IMR-90 (cell line): ENCODE results near the gene PLTP. TPM values are rescaled to one million over a fixed set of nuclear protein-coding genes. Genes with fewer than 3 reads are reported as not detected.
A peak's percentile ranks its signal among the peaks of the same experiment; 100 is the strongest.

Experiments used
- ATAC-seq: fragments of 200-7000 bp; cut with Tn5 transposase; 2 replicates; pipeline ENCODE4 v1.9.1; 2020; ENCODE audit warnings: low read depth, mild to moderate bottlenecking, moderate library complexity
- BruUV-seq: library from RNA; stranded (reverse); fragments of 400-500 nt; replicated peaks from 2 replicates; lab custom pipeline; 2021; lab: Mats Ljungman, UMichigan
- CTCF ChIA-PET: fragments of 300-600 bp; formaldehyde crosslinking; extraction: SDS; loops from one replicate; lab custom pipeline; 2021; ENCODE audit warnings: antibody characterized with exemption; lab: Yijun Ruan, JAX
- POLR2A ChIA-PET: fragments of 300-600 bp; sonication (Branson Sonifier 250); formaldehyde crosslinking; loops from one replicate; lab custom pipeline; 2022; ENCODE audit warnings: antibody characterized with exemption; ENCODE audit not compliant: unreplicated experiment; lab: Charles Lee
- DNase-seq: peaks from one replicate; pipeline ENCODE4 v3.0.0; 2013
- H2AFZ ChIP-seq: replicated peaks from 2 replicates; pipeline ENCODE3; 2013; ENCODE audit warnings: low read length, mild to moderate bottlenecking; ENCODE audit not compliant: poor library complexity
- H2AK5ac ChIP-seq: 2 replicates; pipeline ENCODE4 v1.6.1; 2013; ENCODE audit warnings: low read depth, low read length, inconsistent platforms
- H2AK9ac ChIP-seq: replicated peaks from 2 replicates; pipeline ENCODE3; 2013; ENCODE audit warnings: mild to moderate bottlenecking, low read depth, low read length, moderate library complexity; ENCODE audit not compliant: poor library complexity
- H2BK120ac ChIP-seq: 2 replicates; pipeline ENCODE4 v1.6.1; 2013; ENCODE audit warnings: low read depth, low read length, inconsistent platforms
- H2BK15ac ChIP-seq: 3 replicates; pipeline ENCODE4 v1.6.1; 2013; ENCODE audit warnings: low read depth, low read length, inconsistent platforms
- H2BK20ac ChIP-seq: 2 replicates; pipeline ENCODE4 v1.6.1; 2013; ENCODE audit warnings: low read depth, mild to moderate bottlenecking, inconsistent platforms, low read length, moderate library complexity
- H2BK5ac ChIP-seq: 2 replicates; pipeline ENCODE4 v1.6.1; 2013; ENCODE audit warnings: mild to moderate bottlenecking, low read depth, low read length, inconsistent platforms; ENCODE audit not compliant: poor library complexity, severe bottlenecking
- H3K14ac ChIP-seq: replicated peaks from 2 replicates; pipeline ENCODE4 v1.6.1; 2013; ENCODE audit warnings: low read depth, low read length, inconsistent platforms
- H3K18ac ChIP-seq: 2 replicates; pipeline ENCODE4 v1.6.1; 2013; ENCODE audit warnings: low read depth, low read length, control low read depth
- H3K23ac ChIP-seq: 2 replicates; pipeline ENCODE4 v1.6.1; 2013; ENCODE audit warnings: low read depth, low read length, inconsistent platforms
- H3K27ac ChIP-seq: 2 replicates; pipeline ENCODE4 v1.5.1; 2013; ENCODE audit warnings: mild to moderate bottlenecking, control low read depth, low read length; ENCODE audit not compliant: insufficient read depth
- H3K27me3 ChIP-seq: 2 replicates; pipeline ENCODE4 v1.6.1; 2013; ENCODE audit warnings: low read length; ENCODE audit not compliant: control insufficient read depth, insufficient read depth
- H3K36me3 ChIP-seq: 2 replicates; pipeline ENCODE4 v1.6.1; 2013; ENCODE audit warnings: low read length, mixed read lengths; ENCODE audit not compliant: control insufficient read depth, insufficient read depth
- H3K4ac ChIP-seq: 2 replicates; pipeline ENCODE4 v1.6.1; 2013; ENCODE audit warnings: low read depth, low read length, inconsistent platforms
- H3K4me1 ChIP-seq: 2 replicates; pipeline ENCODE4 v1.6.1; 2013; ENCODE audit warnings: low read length, mixed read lengths; ENCODE audit not compliant: control insufficient read depth, insufficient read depth
- H3K4me2 ChIP-seq: 2 replicates; pipeline ENCODE4 v1.6.1; 2013; ENCODE audit warnings: low read depth, mild to moderate bottlenecking, control low read depth, low read length, moderate library complexity
- H3K4me3 ChIP-seq: 2 replicates; pipeline ENCODE4 v1.5.1; 2013; ENCODE audit warnings: low read depth, mild to moderate bottlenecking, control low read depth, low read length, moderate library complexity; ENCODE audit not compliant: insufficient read depth
- H3K56ac ChIP-seq: 2 replicates; pipeline ENCODE4 v1.6.1; 2013; ENCODE audit warnings: low read length, inconsistent platforms; ENCODE audit not compliant: insufficient read depth; ENCODE audit errors: extremely low read depth
- H3K79me1 ChIP-seq, 2 experiments: 2 replicates each; pipeline ENCODE4 v1.6.1; 2013; ENCODE audit warnings: low read length in 2 of 2, inconsistent platforms in 1 of 2, low read depth in 1 of 2
- H3K9ac ChIP-seq: 2 replicates; pipeline ENCODE4 v1.6.1; 2013; ENCODE audit warnings: low read depth, low read length, control low read depth
- H3K9me1 ChIP-seq: 2 replicates; pipeline ENCODE4 v1.6.1; 2013; ENCODE audit warnings: low read length, inconsistent platforms; ENCODE audit not compliant: insufficient read depth
- H3K9me3 ChIP-seq: 2 replicates; pipeline ENCODE4 v1.6.1; 2013; ENCODE audit warnings: low read length; ENCODE audit not compliant: control insufficient read depth, insufficient read depth
- H4K20me1 ChIP-seq: 2 replicates; pipeline ENCODE4 v1.6.1; 2013; ENCODE audit warnings: low read length, inconsistent platforms; ENCODE audit not compliant: insufficient read depth
- H4K5ac ChIP-seq: 2 replicates; pipeline ENCODE4 v1.6.1; 2013; ENCODE audit warnings: mild to moderate bottlenecking, low read depth, low read length, control low read depth
- H4K8ac ChIP-seq, 2 experiments: 2 replicates each; pipeline ENCODE4 v1.6.1; 2013; ENCODE audit warnings: low read depth in 2 of 2, low read length in 2 of 2, control low read depth in 1 of 2, inconsistent platforms in 1 of 2
- H4K91ac ChIP-seq: 2 replicates; pipeline ENCODE4 v1.6.1; 2013; ENCODE audit warnings: low read depth, low read length, inconsistent platforms; ENCODE audit not compliant: insufficient read depth
- BHLHE40 ChIP-seq: fragments of 150-350 bp; IDR thresholded peaks from 2 replicates; pipeline ENCODE4 v1.6.1; 2016; ENCODE audit warnings: mild to moderate bottlenecking, low read depth, low read length
- CEBPB ChIP-seq: IDR thresholded peaks from 2 replicates; pipeline ENCODE4 v1.6.1; 2012; ENCODE audit warnings: low read depth, low read length, improper control_type of control experiment
- CHD1 ChIP-seq: IDR thresholded peaks from 2 replicates; pipeline ENCODE4 v1.6.1; 2012; ENCODE audit warnings: low read depth, low read length, improper control_type of control experiment
- FOS ChIP-seq: fragments of 150-350 bp; IDR thresholded peaks from 2 replicates; pipeline ENCODE4 v1.6.1; 2016; ENCODE audit warnings: low read depth, low read length
- MAFK ChIP-seq: IDR thresholded peaks from 2 replicates; pipeline ENCODE4 v1.6.1; 2012; ENCODE audit warnings: low read depth, low read length, improper control_type of control experiment
- MAZ ChIP-seq: IDR thresholded peaks from 2 replicates; pipeline ENCODE4 v1.6.1; 2012; ENCODE audit warnings: low read depth, mild to moderate bottlenecking, low read length, improper control_type of control experiment, moderate library complexity, borderline replicate concordance
- MXI1 ChIP-seq: IDR thresholded peaks from 2 replicates; pipeline ENCODE4 v1.6.1; 2012; ENCODE audit warnings: low read depth, mild to moderate bottlenecking, low read length, moderate library complexity, borderline replicate concordance
- NFE2L2 ChIP-seq: fragments of 150-350 bp; IDR thresholded peaks from 2 replicates; pipeline ENCODE4 v1.6.1; 2016; ENCODE audit warnings: low read depth, mild to moderate bottlenecking, low read length
- POLR2A ChIP-seq: IDR thresholded peaks from 2 replicates; pipeline ENCODE4 v1.6.1; 2012; ENCODE audit warnings: mild to moderate bottlenecking, low read depth, low read length
- RAD21 ChIP-seq: IDR thresholded peaks from 2 replicates; pipeline ENCODE4 v1.6.1; 2012; ENCODE audit warnings: low read length, improper control_type of control experiment
- RCOR1 ChIP-seq: IDR thresholded peaks from 2 replicates; pipeline ENCODE4 v1.6.1; 2012; ENCODE audit warnings: mild to moderate bottlenecking, low read length, improper control_type of control experiment; ENCODE audit not compliant: insufficient replicate concordance
- WGBS, 2 experiments: methylation state at CpG; one replicate each; pipeline versions ENCODE4 v1.1.5 to v1.1.7; 2013; ENCODE audit warnings: missing lambda C conversion rate in 2 of 2; ENCODE audit not compliant: insufficient read length in 1 of 2; ENCODE audit errors: extremely low coverage in 2 of 2; 5-methylcytosine and 5-hydroxymethylcytosine counted together
- dilution Hi-C: fragments of 300-500 bp; cut with HindIII; formaldehyde crosslinking; loops from one replicate; pipeline ENCODE4 v1.14.3; 2018; ENCODE audit warnings: low sequenced_read_pairs; ENCODE audit not compliant: unreplicated experiment
- in situ Hi-C: fragments of 300-500 bp; cut with MboI; formaldehyde crosslinking; loops from 3 replicates; pipeline ENCODE4 v1.14.3; 2019; ENCODE audit warnings: low sequenced_read_pairs, inconsistent platforms, mixed read lengths
- intact Hi-C: fragments of 100-400 bp; cut with micrococcal nuclease; formaldehyde crosslinking; loops from 2 replicates; pipeline ENCODE4 v1.10.0; 2022
- polyA plus RNA-seq, 3 experiments: library from polyadenylated mRNA; depleted of rRNA; stranded (reverse); fragments of >200 nt; gene quantifications; 2 replicates each; pipeline ENCODE4 v1.2.3, GENCODE V29; 2012; ENCODE audit warnings: low replicate concordance in 1 of 3
- total RNA-seq: library from RNA; depleted of rRNA; stranded (reverse); fragments of >200 nt; gene quantifications from 2 replicates; pipeline ENCODE4 v1.2.3, GENCODE V29; 2012
- TF ChIP-seq, protein P1 (sequence below): fragments of 150-350 bp; IDR thresholded peaks from 2 replicates; pipeline ENCODE4 v1.6.1; 2017; ENCODE audit warnings: mild to moderate bottlenecking, antibody characterized with exemption, low read length, low read depth
- TF ChIP-seq, protein P2 (sequence below): fragments of 150-350 bp; IDR thresholded peaks from 2 replicates; pipeline ENCODE4 v1.6.1; 2016; ENCODE audit warnings: low read depth, mild to moderate bottlenecking, low read length, moderate library complexity, borderline replicate concordance
- TF ChIP-seq, protein P3 (sequence below): conservative IDR thresholded peaks from 2 replicates; pipeline ENCODE4 v1.5.1; 2012; ENCODE audit warnings: mild to moderate bottlenecking, low read depth, low read length, improper control_type of control experiment

The PLTP gene
- total and polyA plus RNA-seq, 2 of the 4 experiments (the other 2 are of a cell fraction): 5.4 to 55.8 TPM

DNA sequence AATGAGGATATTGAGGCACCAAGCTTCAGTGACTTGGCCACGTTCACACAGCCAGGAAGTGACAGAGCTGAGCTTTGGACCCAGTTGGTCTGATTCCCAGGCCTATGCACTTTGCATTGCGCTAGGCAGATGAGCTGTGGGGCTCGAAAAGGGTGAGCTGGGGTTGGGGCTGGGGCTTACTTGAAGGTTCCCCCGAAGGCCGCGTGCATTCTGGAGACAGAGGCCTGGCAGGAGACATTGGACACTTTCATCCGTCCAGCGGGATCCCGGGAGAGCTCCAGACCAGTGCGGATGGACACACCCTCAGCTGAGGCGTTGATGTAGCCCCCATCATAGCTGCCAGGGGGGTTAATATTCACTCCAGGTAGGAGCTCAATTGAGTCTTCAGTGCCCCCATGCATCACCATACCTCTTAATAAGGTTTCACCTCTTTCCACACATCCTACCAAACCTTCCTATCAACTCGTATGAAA lies 2.6 kb downstream of the PLTP start (continued):
- TF ChIP-seq, protein P1, sequence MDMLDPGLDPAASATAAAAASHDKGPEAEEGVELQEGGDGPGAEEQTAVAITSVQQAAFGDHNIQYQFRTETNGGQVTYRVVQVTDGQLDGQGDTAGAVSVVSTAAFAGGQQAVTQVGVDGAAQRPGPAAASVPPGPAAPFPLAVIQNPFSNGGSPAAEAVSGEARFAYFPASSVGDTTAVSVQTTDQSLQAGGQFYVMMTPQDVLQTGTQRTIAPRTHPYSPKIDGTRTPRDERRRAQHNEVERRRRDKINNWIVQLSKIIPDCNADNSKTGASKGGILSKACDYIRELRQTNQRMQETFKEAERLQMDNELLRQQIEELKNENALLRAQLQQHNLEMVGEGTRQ: no peak
- TF ChIP-seq, protein P2, sequence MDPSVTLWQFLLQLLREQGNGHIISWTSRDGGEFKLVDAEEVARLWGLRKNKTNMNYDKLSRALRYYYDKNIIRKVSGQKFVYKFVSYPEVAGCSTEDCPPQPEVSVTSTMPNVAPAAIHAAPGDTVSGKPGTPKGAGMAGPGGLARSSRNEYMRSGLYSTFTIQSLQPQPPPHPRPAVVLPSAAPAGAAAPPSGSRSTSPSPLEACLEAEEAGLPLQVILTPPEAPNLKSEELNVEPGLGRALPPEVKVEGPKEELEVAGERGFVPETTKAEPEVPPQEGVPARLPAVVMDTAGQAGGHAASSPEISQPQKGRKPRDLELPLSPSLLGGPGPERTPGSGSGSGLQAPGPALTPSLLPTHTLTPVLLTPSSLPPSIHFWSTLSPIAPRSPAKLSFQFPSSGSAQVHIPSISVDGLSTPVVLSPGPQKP: no peak

DNA sequence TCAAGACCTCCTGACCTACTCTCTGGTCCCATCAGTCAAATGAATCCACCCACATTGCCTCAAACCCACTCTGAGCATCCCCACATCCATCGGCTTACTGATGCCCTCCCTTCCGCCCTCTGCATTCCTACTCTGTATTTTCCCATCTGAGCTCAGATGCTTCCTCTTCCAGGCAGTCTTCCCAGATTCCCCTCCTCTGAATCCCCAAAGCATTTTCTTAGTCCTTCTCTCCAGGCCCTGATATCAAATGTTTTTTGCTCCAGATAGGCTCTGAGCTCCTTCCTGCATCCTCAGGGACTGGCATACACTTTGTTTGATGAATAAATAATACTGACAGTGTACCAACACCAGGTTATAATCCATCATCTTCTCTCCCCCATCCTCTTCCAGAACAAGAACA lies 3.9 kb downstream of the PLTP start:
- Histone ChIP-seq H3K18ac (no peak overlapping the region), H2BK5ac (no peak overlapping the region), H4K8ac (no peak overlapping the region), H3K9ac (no peak overlapping the region), H2AFZ (no peak overlapping the region), H4K20me1 (peaks cover 5% of the 10 kb centered on the region; the same call in 1 of the 2 replicates), H2BK20ac (no peak overlapping the region), H4K91ac (no peak overlapping the region), H4K5ac (no peak overlapping the region), H3K14ac (no peak overlapping the region), H2BK15ac (no peak overlapping the region), H3K36me3 (peaks cover 30% of the 10 kb centered on the region; the same call in 1 of the 2 replicates), H2AK9ac (peak overlapping the region; percentile 5), H3K23ac (no peak overlapping the region), H3K27ac (no peak overlapping the region), H3K56ac (no peak overlapping the region), H2AK5ac (no peak overlapping the region), H3K27me3 (no peaks in the 10 kb centered on the region), H3K79me1 (peaks cover 5 to 26% of the 10 kb centered on the region in 2 experiments; a peak in 3 of 4 replicates), H3K9me1 (peaks cover 27% of the 10 kb centered on the region), H3K4ac (no peak overlapping the region), H3K9me3 (no peaks in the 10 kb centered on the region), H3K4me3 (no peak overlapping the region), H3K4me2 (no peak overlapping the region), H2BK120ac (no peak overlapping the region), H3K4me1 (peaks cover 16% of the 10 kb centered on the region)
- WGBS, 2 experiments: 93% methylated on average over 2 of the region's 2 CpGs; no CpG with 5 or more reads in 1 of the 2 experiments
- ChIA-PET POLR2A (no interaction called here), CTCF (no interaction called here)
- dilution Hi-C loops: no loop called here
- ATAC-seq (no peak), DNase-seq (no peak)
- BruUV-seq: no TSS peak
- in situ Hi-C loops: loop anchor here (25.0 kb wide), 1 partner anchor 571 kb away; the partner anchor contains the start of gene SDC4
- intact Hi-C loops: no loop called here
- no peak for TF ChIP-seq MXI1
- no peak for TF ChIP-seq CHD1
- no peak for TF ChIP-seq MAZ
- TF ChIP-seq MAFK: no peak
- TF ChIP-seq RAD21: no peak
- TF ChIP-seq BHLHE40: no peak
- no peak for TF ChIP-seq NFE2L2
- no peak for TF ChIP-seq CEBPB
- TF ChIP-seq, protein P3, sequence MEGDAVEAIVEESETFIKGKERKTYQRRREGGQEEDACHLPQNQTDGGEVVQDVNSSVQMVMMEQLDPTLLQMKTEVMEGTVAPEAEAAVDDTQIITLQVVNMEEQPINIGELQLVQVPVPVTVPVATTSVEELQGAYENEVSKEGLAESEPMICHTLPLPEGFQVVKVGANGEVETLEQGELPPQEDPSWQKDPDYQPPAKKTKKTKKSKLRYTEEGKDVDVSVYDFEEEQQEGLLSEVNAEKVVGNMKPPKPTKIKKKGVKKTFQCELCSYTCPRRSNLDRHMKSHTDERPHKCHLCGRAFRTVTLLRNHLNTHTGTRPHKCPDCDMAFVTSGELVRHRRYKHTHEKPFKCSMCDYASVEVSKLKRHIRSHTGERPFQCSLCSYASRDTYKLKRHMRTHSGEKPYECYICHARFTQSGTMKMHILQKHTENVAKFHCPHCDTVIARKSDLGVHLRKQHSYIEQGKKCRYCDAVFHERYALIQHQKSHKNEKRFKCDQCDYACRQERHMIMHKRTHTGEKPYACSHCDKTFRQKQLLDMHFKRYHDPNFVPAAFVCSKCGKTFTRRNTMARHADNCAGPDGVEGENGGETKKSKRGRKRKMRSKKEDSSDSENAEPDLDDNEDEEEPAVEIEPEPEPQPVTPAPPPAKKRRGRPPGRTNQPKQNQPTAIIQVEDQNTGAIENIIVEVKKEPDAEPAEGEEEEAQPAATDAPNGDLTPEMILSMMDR: no peak
- no peak for TF ChIP-seq RCOR1
- no peak for TF ChIP-seq FOS
- TF ChIP-seq POLR2A: no peak
